ENCODE results near the gene GOLGA6D.
"Not testable (repeated sequence)": the region's sequence is repeated elsewhere in the genome, so short reads cannot be mapped to it uniquely, and the experiment has no call there.

Gene GOLGA6D

GRCh38 chr15:75333654-75334419, 51.2 kb downstream of the GOLGA6D start:
- H3K27me3 Mint-ChIP-seq, H3K9me3 Mint-ChIP-seq, H3K27ac Mint-ChIP-seq, DNase-seq, H3K4me3 Mint-ChIP-seq: not testable (repeated sequence)
- H3K36me3 Mint-ChIP-seq (ENCODE audit: low read depth) = peaks cover 13% of the 10 kb centered on the region
- H3K4me1 Mint-ChIP-seq (ENCODE audit: low read depth) = peaks cover 26% of the 10 kb centered on the region

- H3K9me3 Mint-ChIP-seq = no peaks in the 10 kb centered on the region
- peaks cover 26% of the 10 kb centered on the region for H3K4me1 Mint-ChIP-seq (ENCODE audit: low read depth)
- H3K4me3 Mint-ChIP-seq = peak overlapping the region; percentile 95
- H3K27me3 Mint-ChIP-seq = no peaks in the 10 kb centered on the region
- peak overlapping the region; percentile 96 for H3K27ac Mint-ChIP-seq
- no peak for DNase-seq
- peaks cover 28% of the 10 kb centered on the region for H3K36me3 Mint-ChIP-seq (ENCODE audit: low read depth)
Observed at GRCh38 chr15:75335313-75335704, 52.7 kb downstream of the GOLGA6D start.

GRCh38 chr15:75335705-75336355, 53.2 kb downstream of the GOLGA6D start, which contains the start of gene COMMD4:
Gene COMMD4, plus strand, starts transcription at chr15:75336063. Its CDS starts 27 bp downstream, at chr15:75336090.
- Mint-ChIP-seq H3K27me3 (no peaks in the 10 kb centered on the region), H3K36me3 (ENCODE audit: low read depth) (peaks cover 31% of the 10 kb centered on the region), H3K9me3 (no peaks in the 10 kb centered on the region), H3K4me1 (ENCODE audit: low read depth) (peaks cover 26% of the 10 kb centered on the region), H3K4me3 (peak within 1 kb of the TSS; percentile 95), H3K27ac (peak within 1 kb of the TSS; percentile 96)
- peak; percentile 90 for DNase-seq

GRCh38 chr15:75338661-75339240, 56.1 kb downstream of the GOLGA6D start:
- peaks cover 26% of the 10 kb centered on the region for H3K4me1 Mint-ChIP-seq (ENCODE audit: low read depth)
- no peaks in the 10 kb centered on the region for H3K27me3 Mint-ChIP-seq
- peak overlapping the region; percentile 22 for H3K27ac Mint-ChIP-seq
- no peak for DNase-seq
- H3K36me3 Mint-ChIP-seq (ENCODE audit: low read depth) = peaks cover 37% of the 10 kb centered on the region
- H3K4me3 Mint-ChIP-seq = no peak overlapping the region
- no peaks in the 10 kb centered on the region for H3K9me3 Mint-ChIP-seq

- no peak overlapping the region for H3K4me3 Mint-ChIP-seq
- no peaks in the 10 kb centered on the region for H3K9me3 Mint-ChIP-seq
- H3K27me3 Mint-ChIP-seq = no peaks in the 10 kb centered on the region
- peaks cover 37% of the 10 kb centered on the region for H3K36me3 Mint-ChIP-seq (ENCODE audit: low read depth)
- DNase-seq = no peak
- peaks cover 26% of the 10 kb centered on the region for H3K4me1 Mint-ChIP-seq (ENCODE audit: low read depth)
- no peak overlapping the region for H3K27ac Mint-ChIP-seq
Observed at GRCh38 chr15:75339531-75340240, 57.1 kb downstream of the GOLGA6D start.

- H3K4me1 Mint-ChIP-seq (ENCODE audit: low read depth) = peaks cover 14% of the 10 kb centered on the region
- peaks cover 5% of the 10 kb centered on the region for H3K27me3 Mint-ChIP-seq
- no peak overlapping the region for H3K4me3 Mint-ChIP-seq
- H3K9me3 Mint-ChIP-seq = no peaks in the 10 kb centered on the region
- H3K27ac Mint-ChIP-seq = no peak overlapping the region
- DNase-seq = no peak
- peaks cover 32% of the 10 kb centered on the region for H3K36me3 Mint-ChIP-seq (ENCODE audit: low read depth)
Observed at GRCh38 chr15:75342221-75342620, 59.6 kb downstream of the GOLGA6D start.

- DNase-seq, H3K27me3 Mint-ChIP-seq, H3K9me3 Mint-ChIP-seq, H3K27ac Mint-ChIP-seq, H3K4me3 Mint-ChIP-seq: not testable (repeated sequence)
- Mint-ChIP-seq H3K4me1 (ENCODE audit: low read depth) (peaks cover 17% of the 10 kb centered on the region), H3K36me3 (ENCODE audit: low read depth) (peaks cover 23% of the 10 kb centered on the region)
Observed at GRCh38 chr15:75343953-75344352, 61.3 kb downstream of the GOLGA6D start.

Data from activated T-cell treated with anti-CD3 and anti-CD28 coated beads, Interleukin-2, amount 50 U/mL, for 24 hours (primary cell).